Esophagus squamous epithelium (tissue), 5 donors: ENCODE data around the gene OPRM1. TPM values are rescaled to one million over a fixed set of nuclear protein-coding genes. Genes with fewer than 3 reads are reported as not detected.

Source experiments
- DNase-seq: peaks from one replicate; lab custom pipeline; 2025; lab: John Stamatoyannopoulos, UW
- H3K27ac ChIP-seq, 4 donors: fragments of 200-600 bp; sonication (generic); one replicate each; pipeline ENCODE4 v1.5.1; 2016 to 2019; ENCODE audit warnings: mild to moderate bottlenecking in 1 of 4
- H3K27me3 ChIP-seq, 4 donors: fragments of 200-600 bp; sonication (generic); 1 replicate in 3 of 4; 2 replicates in 1 of 4; pipeline versions ENCODE4 v1.5.1 to v1.6.0; 2017 to 2021; ENCODE audit warnings: antibody characterized with exemption in 1 of 4
- H3K36me3 ChIP-seq, 3 donors: fragments of 200-600 bp; sonication (generic); one replicate each; pipeline ENCODE4 v1.5.1; 2016 to 2019
- H3K4me1 ChIP-seq, 3 donors: fragments of 200-600 bp; sonication (generic); one replicate each; pipeline ENCODE4 v1.5.1; 2017 to 2019
- H3K4me3 ChIP-seq, 4 donors: fragments of 200-600 bp; sonication (generic); 1 replicate in 3 of 4; 2 replicates in 1 of 4; pipeline ENCODE4 v1.5.1; 2016 to 2019; ENCODE audit warnings: mild to moderate bottlenecking in 2 of 4, moderate library complexity in 1 of 4
- H3K9me3 ChIP-seq, 3 donors: fragments of 200-600 bp; sonication (generic); one replicate each; pipeline ENCODE4 v1.5.1; 2016 to 2019
- POLR2A ChIP-seq, 4 donors: fragments of 450-650 bp; IDR thresholded peaks; one replicate each; pipeline ENCODE4 v1.6.1; 2017; ENCODE audit warnings: antibody characterized with exemption in 4 of 4, mild to moderate bottlenecking in 4 of 4, moderate library complexity in 3 of 4
- WGBS, 2 donors: methylation state at CpG; one replicate each; pipeline ENCODE4 v1.1.5; 2018; 5-methylcytosine and 5-hydroxymethylcytosine counted together
- intact Hi-C: fragments of 100-400 bp; cut with DNase I; formaldehyde crosslinking; loops from one replicate; pipeline ENCODE4 v1.15.0; 2022
- total RNA-seq, 4 donors: library from RNA; depleted of rRNA; stranded (reverse); fragments of >200 nt; gene quantifications; one replicate each; pipeline ENCODE4 v1.1.0, GENCODE V29; 2016
- TF ChIP-seq, protein P1 (sequence below), 6 experiments: fragments of 450-650 bp in 4 of 6; fragments of 200-600 bp in 2 of 6; sonication (generic) in 2 of 6; IDR thresholded peaks; one replicate each; pipeline ENCODE4 v1.5.1; 2016 to 2019; ENCODE audit warnings: antibody characterized with exemption in 6 of 6, mild to moderate bottlenecking in 4 of 6, moderate library complexity in 4 of 6
- donor health status: DM: yes; HTN: yes; CAD: no.

OPRM1 gene
- total RNA-seq, 4 donors from 2014 or later: not detected

DNA sequence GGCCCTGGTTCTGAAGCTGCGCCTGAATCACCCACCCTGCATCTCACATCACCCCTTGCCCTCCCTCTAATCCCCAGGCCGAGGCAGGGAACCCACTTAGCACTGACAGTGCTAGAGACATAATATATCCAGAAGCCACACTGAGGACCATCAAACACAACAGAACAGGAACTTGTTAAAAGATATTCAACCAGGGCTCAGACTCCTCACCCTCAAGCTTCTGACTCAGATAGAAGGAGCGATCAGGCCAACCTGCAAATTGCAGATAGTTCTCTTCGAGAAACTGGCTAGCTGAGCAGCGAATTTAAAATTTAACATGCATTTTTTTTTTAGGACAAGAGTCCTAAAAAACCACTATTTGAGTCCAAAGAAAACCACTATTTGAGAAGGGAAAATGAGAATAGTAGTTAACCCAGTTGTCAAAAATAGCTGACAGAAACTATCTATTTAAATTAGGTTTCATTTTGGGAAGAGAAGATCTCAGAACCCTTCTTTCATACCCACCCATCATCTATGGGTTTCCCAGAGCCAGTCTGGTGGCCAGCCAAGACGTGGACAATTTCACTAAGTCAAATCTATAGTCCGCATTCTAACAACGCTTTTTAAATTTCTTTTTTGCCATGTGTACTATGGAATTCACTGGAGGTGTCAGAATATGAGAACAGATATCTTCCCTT, 95.6 kb downstream of the OPRM1 start:
- WGBS, 2 donors: 89 to 91% methylated on average over 8 of the region's 8 CpGs
- Histone ChIP-seq H3K27me3 (no peaks in the 10 kb centered on the region), H3K9me3 (no peaks in the 10 kb centered on the region), H3K27ac (no peak overlapping the region), H3K36me3 (no peaks in the 10 kb centered on the region), H3K4me3 (no peak overlapping the region), H3K4me1 (peaks cover 0 to 7% (median 3%) of the 10 kb centered on the region in 3 donors)
- intact Hi-C loops: no loop called here
- DNase-seq: no peak
- TF ChIP-seq, protein P1, sequence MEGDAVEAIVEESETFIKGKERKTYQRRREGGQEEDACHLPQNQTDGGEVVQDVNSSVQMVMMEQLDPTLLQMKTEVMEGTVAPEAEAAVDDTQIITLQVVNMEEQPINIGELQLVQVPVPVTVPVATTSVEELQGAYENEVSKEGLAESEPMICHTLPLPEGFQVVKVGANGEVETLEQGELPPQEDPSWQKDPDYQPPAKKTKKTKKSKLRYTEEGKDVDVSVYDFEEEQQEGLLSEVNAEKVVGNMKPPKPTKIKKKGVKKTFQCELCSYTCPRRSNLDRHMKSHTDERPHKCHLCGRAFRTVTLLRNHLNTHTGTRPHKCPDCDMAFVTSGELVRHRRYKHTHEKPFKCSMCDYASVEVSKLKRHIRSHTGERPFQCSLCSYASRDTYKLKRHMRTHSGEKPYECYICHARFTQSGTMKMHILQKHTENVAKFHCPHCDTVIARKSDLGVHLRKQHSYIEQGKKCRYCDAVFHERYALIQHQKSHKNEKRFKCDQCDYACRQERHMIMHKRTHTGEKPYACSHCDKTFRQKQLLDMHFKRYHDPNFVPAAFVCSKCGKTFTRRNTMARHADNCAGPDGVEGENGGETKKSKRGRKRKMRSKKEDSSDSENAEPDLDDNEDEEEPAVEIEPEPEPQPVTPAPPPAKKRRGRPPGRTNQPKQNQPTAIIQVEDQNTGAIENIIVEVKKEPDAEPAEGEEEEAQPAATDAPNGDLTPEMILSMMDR (IDR thresholded peaks at IDR 0.05): no peak
- TF ChIP-seq POLR2A (IDR thresholded peaks at IDR 0.05): no peak

DNA sequence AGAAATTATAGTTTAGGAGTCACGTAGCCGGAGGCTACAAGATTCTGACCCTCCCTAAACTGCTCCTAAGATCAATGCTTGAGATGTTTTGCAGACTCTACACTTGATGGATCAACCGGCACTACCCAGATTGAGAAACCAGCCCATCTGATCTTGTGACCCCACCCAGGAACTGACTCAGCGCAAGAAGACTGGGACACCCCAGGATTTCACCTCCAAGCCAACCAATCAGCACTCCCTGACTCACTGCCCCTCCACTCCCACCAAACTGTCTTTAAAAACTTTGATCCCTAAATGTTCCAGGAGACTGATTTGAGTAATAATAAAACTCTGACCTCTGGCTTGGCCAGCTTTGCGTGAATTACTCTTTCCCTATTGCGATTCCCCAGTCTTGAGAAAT, 99.8 kb downstream of the OPRM1 start:
- TF ChIP-seq, protein P1 (IDR thresholded peaks at IDR 0.05): no peak
- no peak for TF ChIP-seq POLR2A (IDR thresholded peaks at IDR 0.05)
- Histone ChIP-seq H3K27me3 (no peaks in the 10 kb centered on the region), H3K4me3 (no peak overlapping the region), H3K9me3 (no peaks in the 10 kb centered on the region), H3K4me1 (peaks cover 0 to 9% (median 3%) of the 10 kb centered on the region in 3 donors), H3K27ac (peak overlapping the region in 1 of 4 donors; percentile 25), H3K36me3 (no peaks in the 10 kb centered on the region)
- 74 to 90% methylated on average over 6 of the region's 6 CpGs for WGBS, 2 donors
- intact Hi-C loops: no loop called here
- no peak for DNase-seq

DNA sequence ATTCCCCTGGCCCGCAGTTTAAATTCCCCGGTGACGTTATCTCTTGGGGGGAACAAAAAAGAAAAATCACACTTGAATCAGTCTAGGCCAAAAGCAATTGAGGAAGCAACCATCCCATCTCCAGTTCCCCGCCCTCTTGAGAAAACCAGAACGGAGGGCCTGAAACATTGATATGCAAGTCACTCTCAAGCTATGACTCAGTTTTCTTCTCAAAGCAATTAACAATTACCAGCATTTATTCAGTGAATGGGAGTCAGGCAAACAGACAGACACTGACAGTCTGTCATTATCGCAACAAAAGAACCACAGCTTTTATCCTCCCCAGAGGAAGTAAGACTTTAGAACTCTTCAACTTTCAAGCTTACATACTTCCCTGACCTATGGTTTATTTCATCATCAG, 100.9 kb downstream of the OPRM1 start:
- Histone ChIP-seq H3K36me3 (no peaks in the 10 kb centered on the region), H3K27ac (no peak overlapping the region), H3K4me1 (peaks cover 0 to 9% (median 3%) of the 10 kb centered on the region in 3 donors), H3K4me3 (no peak overlapping the region), H3K27me3 (no peaks in the 10 kb centered on the region), H3K9me3 (no peaks in the 10 kb centered on the region)
- DNase-seq: no peak
- WGBS, 2 donors: 71 to 74% methylated on average over 6 of the region's 6 CpGs
- intact Hi-C loops: no loop called here
- TF ChIP-seq POLR2A (IDR thresholded peaks at IDR 0.05): no peak
- TF ChIP-seq, protein P1 (IDR thresholded peaks at IDR 0.05): no peak

DNA sequence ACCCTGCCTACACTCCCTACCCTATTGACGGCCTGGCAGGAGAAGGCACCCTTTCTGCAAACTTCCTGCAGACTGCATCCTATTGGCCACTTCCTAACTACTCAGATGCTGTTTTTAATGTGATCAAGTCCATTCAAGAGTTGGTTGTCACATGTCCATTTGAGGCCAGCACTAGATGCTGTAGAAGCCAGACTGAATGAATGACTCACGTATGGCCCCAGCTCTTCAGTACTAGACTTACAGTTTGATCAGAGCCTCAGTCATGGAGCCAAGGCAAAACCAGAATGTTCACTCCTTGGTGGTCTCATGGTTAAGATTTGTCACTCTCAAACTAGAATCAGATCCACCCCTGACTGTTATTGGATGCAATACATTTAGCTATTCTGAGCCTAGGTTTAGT, 101.7 kb downstream of the OPRM1 start:
- intact Hi-C loops: no loop called here
- Histone ChIP-seq H3K27ac (no peak overlapping the region), H3K4me1 (peaks cover 0 to 9% (median 3%) of the 10 kb centered on the region in 3 donors), H3K36me3 (no peaks in the 10 kb centered on the region), H3K4me3 (no peak overlapping the region), H3K9me3 (no peaks in the 10 kb centered on the region), H3K27me3 (no peaks in the 10 kb centered on the region)
- TF ChIP-seq, protein P1 (IDR thresholded peaks at IDR 0.05): no peak
- no peak for TF ChIP-seq POLR2A (IDR thresholded peaks at IDR 0.05)
- DNase-seq: no peak
- WGBS, 2 donors: 33 to 100% methylated on average over 1 to 2 of the region's 2 CpGs

DNA sequence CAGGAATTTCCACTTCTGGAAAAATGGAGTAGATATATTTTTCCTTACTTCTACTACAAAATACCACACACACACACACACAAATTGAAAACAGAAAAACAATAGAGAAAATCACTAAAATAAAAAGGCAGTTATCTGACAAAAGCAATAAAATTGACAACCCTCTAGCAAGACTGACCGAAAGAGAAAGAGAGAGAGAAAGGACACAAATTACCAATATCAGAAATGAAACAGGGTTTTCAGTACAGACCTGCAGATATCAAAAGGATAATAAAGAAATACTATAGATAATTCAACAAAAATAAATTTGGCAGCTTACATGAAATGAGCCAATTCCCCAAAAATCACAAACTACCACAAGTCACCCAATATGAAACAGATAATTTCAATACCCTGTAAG, 104.7 kb downstream of the OPRM1 start:
- WGBS, 2 donors: 89 to 91% methylated on average over 1 of the region's 1 CpG
- DNase-seq: no peak
- H3K9me3 ChIP-seq: no peaks in the 10 kb centered on the region
- peaks cover 0 to 9% (median 3%) of the 10 kb centered on the region in 3 donors for H3K4me1 ChIP-seq
- TF ChIP-seq, protein P1 (IDR thresholded peaks at IDR 0.05): no peak
- no peak for TF ChIP-seq POLR2A (IDR thresholded peaks at IDR 0.05)
- intact Hi-C loops: no loop called here
- no peaks in the 10 kb centered on the region for H3K36me3 ChIP-seq
- no peaks in the 10 kb centered on the region for H3K27me3 ChIP-seq
- no peak overlapping the region for H3K4me3 ChIP-seq
- H3K27ac ChIP-seq: no peak overlapping the region
